ENCODE results near the gene LDLRAD4. TPM values are rescaled to one million over a fixed set of nuclear protein-coding genes. Genes with fewer than 3 reads are reported as not detected.

LDLRAD4 gene
- total and polyA plus RNA-seq, 12 donors, result 3.9 to 64.5 (median 36.0) TPM

GRCh38 chr18:13378150-13378549 lies 159.6 kb downstream of the LDLRAD4 start:
- Histone ChIP-seq H3K4me3 (no peak overlapping the region), H3K4me1 (replicated peaks in 1 of 2) (peaks cover 8 to 47% of the 10 kb centered on the region in 2 donors), H3K9me3 (replicated peaks in 1 of 3) (no peaks in the 10 kb centered on the region), H3K27ac (peak overlapping the region in 1 of 5 donors; percentile 28), H3K36me3 (replicated peaks in 1 of 2) (no peaks in the 10 kb centered on the region), H3K27me3 (no peaks in the 10 kb centered on the region)
- TF ChIP-seq CTCF (IDR thresholded peaks at IDR 0.05), result no peak
- no peak for TF ChIP-seq POLR2A (IDR thresholded peaks at IDR 0.05)
- WGBS, 4 donors, result 87 to 89% (median 89%) methylated on average over 6 to 9 of the region's 9 CpGs
- DNase-seq, result peak in 2 of 7 donors; percentile 19 to 49
- intact Hi-C loops (cut with DNase I), result loop anchor here in 1 of 2 donors (10.0 kb wide), 1 partner anchor 103 kb away; no protein-coding TSS in a partner anchor

- intact Hi-C loops (cut with DNase I), result loop anchor here in 1 of 2 donors (10.0 kb wide), 1 partner anchor 104 kb away; no protein-coding TSS in a partner anchor
- no peaks in the 10 kb centered on the region for H3K36me3 ChIP-seq (replicated peaks in 1 of 2)
- WGBS, 4 donors, result 79 to 86% (median 82%) methylated on average over 6 to 7 of the region's 7 CpGs
- DNase-seq, result peak in 3 of 7 donors; percentile 13 to 50 (median 18)
- H3K4me3 ChIP-seq, result no peak overlapping the region
- no peaks in the 10 kb centered on the region for H3K27me3 ChIP-seq
- peak overlapping the region in 2 of 5 donors; percentile 15 to 24 for H3K27ac ChIP-seq
- H3K9me3 ChIP-seq (replicated peaks in 1 of 3), result no peaks in the 10 kb centered on the region
- no peak for TF ChIP-seq CTCF (IDR thresholded peaks at IDR 0.05)
- TF ChIP-seq POLR2A (IDR thresholded peaks at IDR 0.05), result no peak
- H3K4me1 ChIP-seq (replicated peaks in 1 of 2), result peaks cover 8 to 54% of the 10 kb centered on the region in 2 donors
Observed at GRCh38 chr18:13379062-13379865, 160.7 kb downstream of the LDLRAD4 start.

DNA sequence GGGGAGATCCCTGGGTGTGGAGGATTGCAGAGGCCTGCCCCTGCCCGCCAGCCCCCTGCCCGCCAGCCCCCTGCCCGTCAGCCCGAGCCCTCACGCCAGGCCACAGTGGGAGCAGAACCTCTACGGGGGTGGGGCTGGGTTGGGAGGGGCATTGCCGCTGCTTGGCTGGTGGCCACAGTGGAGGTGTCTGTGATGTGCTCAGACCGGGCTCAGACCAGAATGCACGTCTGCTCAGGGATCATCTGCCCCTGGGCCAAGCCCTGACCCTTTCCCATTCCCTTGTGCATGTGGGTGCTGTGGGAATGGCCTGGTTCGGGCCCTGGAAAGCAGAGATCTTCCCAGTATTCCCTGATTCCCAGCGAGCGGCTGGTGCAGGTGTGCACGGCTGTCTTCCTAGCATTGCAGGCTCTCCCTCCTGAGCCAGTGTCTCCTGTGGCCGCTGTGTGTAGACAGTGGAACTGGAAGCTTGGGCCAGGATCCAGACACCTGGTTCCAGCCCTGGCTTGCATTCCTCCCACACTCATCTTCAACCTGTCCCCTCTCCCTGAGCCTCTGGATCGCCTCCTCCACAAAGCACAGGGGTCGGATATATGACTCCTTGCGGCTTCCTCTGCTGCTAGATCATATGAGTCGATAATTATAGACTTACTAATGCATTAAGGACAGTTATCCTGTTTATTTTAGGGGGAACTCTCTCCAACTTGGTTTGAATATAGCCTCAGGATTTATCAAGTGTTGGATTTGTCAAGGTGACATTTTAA lies 161.6 kb downstream of the LDLRAD4 start:
- Histone ChIP-seq H3K4me1 (replicated peaks in 1 of 2) (peaks cover 8 to 46% of the 10 kb centered on the region in 2 donors), H3K27me3 (no peaks in the 10 kb centered on the region), H3K27ac (peak overlapping the region in 2 of 5 donors; percentile 15 to 24), H3K9me3 (replicated peaks in 1 of 3) (no peaks in the 10 kb centered on the region), H3K36me3 (replicated peaks in 1 of 2) (no peaks in the 10 kb centered on the region), H3K4me3 (no peak overlapping the region)
- no peak for TF ChIP-seq CTCF (IDR thresholded peaks at IDR 0.05)
- no peak for TF ChIP-seq POLR2A (IDR thresholded peaks at IDR 0.05)
- intact Hi-C loops (cut with DNase I), result loop anchor here in 1 of 2 donors (10.0 kb wide), 1 partner anchor 105 kb away; no protein-coding TSS in a partner anchor
- 86 to 91% (median 87%) methylated on average over 8 to 18 of the region's 18 CpGs for WGBS, 4 donors
- DNase-seq, result peak in 2 of 7 donors; percentile 23 to 53

- Histone ChIP-seq H3K27me3 (no peaks in the 10 kb centered on the region), H3K27ac (peak overlapping the region in 1 of 5 donors; percentile 77), H3K4me3 (no peak overlapping the region), H3K9me3 (replicated peaks in 1 of 3) (no peaks in the 10 kb centered on the region), H3K4me1 (replicated peaks in 1 of 2) (peaks cover 8 to 41% of the 10 kb centered on the region in 2 donors), H3K36me3 (replicated peaks in 1 of 2) (no peaks in the 10 kb centered on the region)
- intact Hi-C loops (cut with DNase I), result no loop called here
- DNase-seq, result peak in 2 of 7 donors; percentile 5 to 39
- 73 to 84% (median 75%) methylated on average over 2 of the region's 2 CpGs for WGBS, 4 donors
- no peak for TF ChIP-seq CTCF (IDR thresholded peaks at IDR 0.05)
- TF ChIP-seq POLR2A (IDR thresholded peaks at IDR 0.05), result no peak
Observed at GRCh38 chr18:13380691-13381070, 162.1 kb downstream of the LDLRAD4 start.
